ENCODE results near the gene EDEM1.
A peak's percentile ranks its signal among the peaks of the same experiment; 100 is the strongest.

The EDEM1 gene

DNA sequence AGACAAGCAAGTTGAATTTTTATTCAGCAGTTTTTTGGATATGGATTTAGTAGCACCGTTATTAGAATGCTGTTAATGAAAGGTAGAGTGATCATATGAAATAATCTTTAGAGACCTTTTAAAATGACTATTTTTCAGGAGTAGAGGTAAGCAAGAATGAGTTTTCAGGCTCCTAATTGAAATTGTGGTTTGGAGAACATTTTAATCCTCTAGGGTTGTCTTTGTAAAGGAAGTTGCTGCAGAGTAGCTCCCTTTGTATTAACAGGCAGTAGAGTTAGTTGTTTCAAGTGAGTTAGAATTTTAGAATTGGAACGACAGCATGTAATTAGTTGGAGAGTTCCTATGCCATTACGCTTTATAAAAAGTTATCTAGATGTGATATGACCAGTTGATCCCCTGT is 27.2 kb upstream of the EDEM1 start:
- DNase-seq (ENCODE audit: low read depth) = no peak
- H3K4me3 ChIP-seq (ENCODE audit: low read length) = no peak overlapping the region
- TF ChIP-seq CTCF (conservative IDR thresholded peaks at IDR 0.05; ENCODE audit: low read length) = no peak

GRCh38 chr3:5160940-5161858 is 26.3 kb upstream of the EDEM1 start:
- no peak overlapping the region for H3K4me3 ChIP-seq (ENCODE audit: low read length)
- TF ChIP-seq CTCF (conservative IDR thresholded peaks at IDR 0.05; ENCODE audit: low read length) = no peak
- DNase-seq (ENCODE audit: low read depth) = no peak

GRCh38 chr3:5162102-5162501 is 25.4 kb upstream of the EDEM1 start:
- no peak for TF ChIP-seq CTCF (conservative IDR thresholded peaks at IDR 0.05; ENCODE audit: low read length)
- peak; percentile 70 for DNase-seq (ENCODE audit: low read depth)
- no peak overlapping the region for H3K4me3 ChIP-seq (ENCODE audit: low read length)

GRCh38 chr3:5165698-5166097 is 21.8 kb upstream of the EDEM1 start:
- DNase-seq (ENCODE audit: low read depth) = no peak
- no peak overlapping the region for H3K4me3 ChIP-seq (ENCODE audit: low read length)
- no peak for TF ChIP-seq CTCF (conservative IDR thresholded peaks at IDR 0.05; ENCODE audit: low read length)

- DNase-seq (ENCODE audit: low read depth) = no peak
- no peak for TF ChIP-seq CTCF (conservative IDR thresholded peaks at IDR 0.05; ENCODE audit: low read length)
- no peak overlapping the region for H3K4me3 ChIP-seq (ENCODE audit: low read length)
Observed at GRCh38 chr3:5166846-5167245, 20.7 kb upstream of the EDEM1 start.

- TF ChIP-seq CTCF (conservative IDR thresholded peaks at IDR 0.05; ENCODE audit: low read length) = no peak
- H3K4me3 ChIP-seq (ENCODE audit: low read length) = no peak overlapping the region
- DNase-seq (ENCODE audit: low read depth) = no peak
Observed at GRCh38 chr3:5168110-5168509, 19.4 kb upstream of the EDEM1 start.

DNA sequence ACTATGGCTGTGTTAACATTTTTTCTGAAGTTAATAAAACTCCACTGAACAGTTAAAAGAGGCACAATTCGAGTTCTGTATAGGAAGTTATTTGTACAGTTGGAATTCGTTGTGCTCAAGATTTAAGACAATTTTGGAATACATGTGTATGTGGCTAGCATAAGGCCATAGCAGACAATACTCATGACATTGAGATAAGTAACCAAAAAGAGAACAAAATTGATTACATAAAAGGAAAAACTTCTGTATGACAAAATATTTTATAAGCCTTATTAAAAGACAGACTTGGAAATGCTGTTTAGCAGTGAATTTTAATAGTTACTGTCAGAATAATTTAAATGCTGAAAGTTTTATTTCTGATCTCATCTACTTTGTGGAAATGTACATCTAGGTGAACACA is 17.7 kb upstream of the EDEM1 start:
- DNase-seq (ENCODE audit: low read depth) = no peak
- no peak for TF ChIP-seq CTCF (conservative IDR thresholded peaks at IDR 0.05; ENCODE audit: low read length)
- no peak overlapping the region for H3K4me3 ChIP-seq (ENCODE audit: low read length)

Data from AG10803 (cell line).